Hematopoietic multipotent progenitor cell treated with erythropoietin and hydrocortisone succinate and interleukin-3 and kit ligand, for 8 days (in vitro differentiated cells): Measurements from ENCODE around the gene KRTAP1-1.
"Not testable (repeated sequence)": the region's sequence is repeated elsewhere in the genome, so short reads cannot be mapped to it uniquely, and the experiment has no call there.

ENCODE experiments used
- DNase-seq: peaks from one replicate; pipeline ENCODE4 v3.0.0-alpha.2; 2015

KRTAP1-1 gene

DNA sequence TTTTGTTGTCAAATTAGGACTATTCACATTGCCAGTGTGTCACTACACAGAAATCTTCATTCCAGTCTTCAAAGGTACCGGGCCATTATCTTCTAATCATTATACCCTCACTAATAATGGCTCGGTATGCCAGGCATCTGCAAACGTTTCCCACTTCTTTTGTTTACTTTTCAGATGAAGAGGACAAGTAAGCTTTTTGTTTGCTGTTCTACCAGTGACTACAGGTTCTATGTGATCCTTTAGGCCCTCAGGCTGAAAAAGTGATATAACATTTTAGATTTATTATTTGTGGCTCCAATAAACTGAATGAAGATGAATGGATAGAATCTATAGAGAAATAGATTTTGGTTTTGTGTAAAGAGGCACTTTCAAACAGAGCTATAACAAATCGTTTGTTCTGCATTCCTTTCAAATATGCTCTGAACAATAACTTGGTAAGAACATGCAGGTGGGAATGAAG is 31.9 kb downstream of the KRTAP1-1 start:
- no peak for DNase-seq

DNA sequence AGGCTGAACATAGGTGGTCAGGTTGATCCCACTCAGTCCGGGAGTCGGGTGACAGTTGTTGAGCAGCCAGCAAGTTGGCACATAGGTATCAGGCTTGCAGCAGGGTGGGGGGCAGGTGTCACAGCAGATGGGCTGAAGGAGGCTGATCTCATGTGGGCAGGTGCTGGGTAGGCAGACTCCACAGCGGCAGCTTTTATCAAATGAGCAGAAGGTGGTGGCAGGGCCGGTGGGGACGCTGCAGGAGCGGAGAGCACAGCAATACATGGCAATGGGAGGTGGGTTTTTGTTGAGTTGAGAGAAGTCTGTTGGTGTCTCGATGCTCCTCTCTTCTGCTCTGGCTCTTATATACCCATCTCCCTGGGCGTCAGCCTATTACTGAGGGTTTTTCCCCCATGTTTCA is 32.4 kb downstream of the KRTAP1-1 start, which contains the start of gene KRTAP3-1:
KRTAP3-1 (minus strand) TSS at position 318 of the 400 bp plus-strand sequence; CDS start at position 264, 54 bp downstream.
- DNase-seq, result no peak

DNA sequence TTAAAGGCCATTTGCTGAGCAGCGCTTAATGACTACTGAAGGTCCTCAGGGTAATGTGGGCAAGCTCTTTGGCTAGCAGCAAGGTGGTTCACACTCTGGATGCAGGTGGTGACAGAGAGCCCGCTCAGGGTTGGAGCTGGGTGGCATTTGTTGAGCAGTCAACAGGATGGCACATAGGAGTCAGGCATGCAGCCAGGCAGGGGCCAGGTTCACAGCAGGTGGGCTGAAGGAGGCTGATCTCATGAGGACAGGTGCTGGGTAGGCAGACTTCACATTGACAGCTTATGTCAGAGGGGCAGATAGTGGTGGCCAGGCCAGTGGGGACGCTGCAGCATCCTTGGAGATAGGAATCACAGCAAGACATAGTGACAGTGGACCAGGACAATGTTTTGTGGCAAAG is 36.9 kb downstream of the KRTAP1-1 start:
- no peak for DNase-seq

DNA sequence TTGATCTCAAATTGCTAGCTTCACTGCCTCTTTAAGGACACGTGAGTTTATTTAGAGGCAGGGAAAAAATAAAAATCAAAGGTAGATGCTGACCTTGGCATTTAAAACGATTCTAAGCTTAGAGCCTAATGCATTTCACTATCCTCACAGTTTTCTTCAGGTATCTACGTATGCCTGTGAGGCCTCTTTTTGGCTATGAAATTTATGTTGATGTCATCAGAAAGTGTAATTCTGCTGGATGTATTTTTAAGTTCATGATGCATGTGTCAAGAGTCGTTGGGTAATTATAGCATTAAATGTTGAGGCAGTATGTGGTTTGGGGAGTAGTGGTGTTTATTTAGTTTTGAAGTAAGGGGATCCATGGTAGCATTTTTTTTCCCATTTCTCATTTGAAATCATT is 37.3 kb downstream of the KRTAP1-1 start:
- no peak for DNase-seq

GRCh38 chr17:41002814-41003213 is 38.4 kb downstream of the KRTAP1-1 start:
- DNase-seq, result no peak

DNA sequence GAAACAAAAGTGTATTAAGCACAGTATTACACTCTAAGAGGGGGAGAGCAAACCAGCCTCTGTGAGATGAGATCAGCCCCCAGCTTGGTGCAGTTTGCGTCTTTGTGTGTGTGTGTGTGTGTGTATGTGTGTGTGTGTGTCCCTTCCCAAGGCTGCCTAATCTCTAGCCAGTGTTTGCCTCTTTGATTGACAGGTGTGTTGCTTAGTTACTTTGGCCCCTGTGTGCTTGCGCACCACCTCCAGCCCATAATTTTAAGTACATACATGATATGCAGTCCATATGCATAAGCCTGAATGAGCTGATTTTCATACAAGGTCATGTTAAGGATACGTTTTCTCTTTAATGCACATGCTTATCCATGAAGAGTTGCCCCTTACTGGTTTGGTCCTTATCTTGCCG is 39.5 kb downstream of the KRTAP1-1 start:
- DNase-seq, result no peak

DNA sequence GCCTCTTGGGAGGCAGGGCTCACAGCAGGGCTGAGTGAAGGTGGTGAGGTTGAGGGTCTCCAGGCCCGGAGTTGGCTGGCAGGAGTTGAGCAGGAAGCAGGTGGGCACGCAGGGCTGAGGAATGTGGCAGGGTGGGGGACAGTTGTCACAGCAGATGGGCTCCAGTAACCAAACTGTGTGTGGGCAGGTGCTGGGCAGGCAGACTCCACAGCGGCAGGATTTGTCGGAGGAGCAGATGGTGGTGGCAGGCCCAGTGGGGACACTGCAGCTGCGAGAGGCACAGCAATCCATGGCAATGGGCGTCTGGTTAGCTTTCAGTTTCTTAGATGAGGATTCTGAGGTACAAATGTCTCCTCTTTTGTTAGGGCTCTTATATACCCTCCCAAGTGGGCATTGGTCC is 41.7 kb downstream of the KRTAP1-1 start, which contains the start of gene KRTAP3-2:
KRTAP3-2 (minus strand) TSS at position 344 of the 400 bp plus-strand sequence; CDS start at position 291, 53 bp downstream.
- DNase-seq, result not testable (repeated sequence)

GRCh38 chr17:40997361-40997760 is 43.9 kb downstream of the KRTAP1-1 start:
- DNase-seq, result no peak

DNA sequence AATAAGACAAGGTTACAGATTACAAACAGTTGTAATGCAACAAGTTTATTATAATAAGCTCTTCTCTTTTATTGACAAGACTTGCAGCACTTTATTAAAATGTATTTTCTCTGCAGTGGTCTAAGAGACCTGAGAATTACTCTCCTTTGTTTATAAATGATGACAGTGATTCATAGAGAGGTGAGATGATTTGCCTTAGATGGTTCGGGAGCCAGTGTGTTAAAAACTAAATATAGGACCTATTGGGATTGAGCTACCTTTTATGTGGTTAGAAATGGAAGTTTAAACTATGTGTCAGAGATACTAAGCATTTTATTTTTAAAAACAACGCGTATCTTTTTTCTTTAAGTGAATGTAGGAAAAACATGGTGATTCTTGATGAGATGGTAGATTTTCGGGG is 44.4 kb downstream of the KRTAP1-1 start:
- DNase-seq, result no peak

DNA sequence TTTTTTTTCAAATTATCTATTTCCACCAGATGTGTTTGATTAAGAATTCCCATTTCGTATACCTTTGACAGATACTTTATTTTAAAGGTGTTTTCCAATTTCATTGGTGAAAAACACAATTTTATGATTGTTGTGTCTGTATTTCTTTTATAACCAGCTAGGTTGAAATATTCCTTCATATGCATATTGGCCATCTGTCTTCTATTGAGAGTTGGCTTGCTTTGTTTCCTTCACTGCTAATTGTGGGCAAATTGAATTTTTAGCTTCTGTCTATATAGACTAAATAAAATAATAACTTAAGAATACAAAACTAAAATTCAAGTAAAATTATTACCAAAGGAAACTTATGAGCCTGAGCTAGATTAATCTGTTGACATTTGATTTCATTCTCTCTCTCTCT is 46.1 kb downstream of the KRTAP1-1 start:
- no peak for DNase-seq

GRCh38 chr17:40993839-40994238 is 47.4 kb downstream of the KRTAP1-1 start, which contains the start of gene KRTAP3-3:
Gene KRTAP3-3 (minus strand): TSS chr17:40994164. CDS start chr17:40994097, 67 bp downstream.
- no peak for DNase-seq

- DNase-seq, result no peak
Observed at GRCh38 chr17:40993084-40993483, 48.2 kb downstream of the KRTAP1-1 start.

GRCh38 chr17:40992666-40993065 is 48.6 kb downstream of the KRTAP1-1 start:
- no peak for DNase-seq
